Tibial artery (tissue), 4 donors: ENCODE data around the gene UNCX.

Experiments
- DNase-seq, 2 donors: peaks; one replicate each; pipeline ENCODE4 v3.0.0-alpha.2; 2019
- H3K27ac ChIP-seq, 2 donors: fragments of 200-600 bp; sonication (generic) in 1 of 2; 1 replicate in 1 of 2; 2 replicates in 1 of 2; pipeline ENCODE4 v1.5.1; 2018 to 2019; ENCODE audit warnings: mild to moderate bottlenecking in 1 of 2
- H3K27me3 ChIP-seq, 2 donors: fragments of 200-600 bp; sonication (generic) in 1 of 2; one replicate each; pipeline versions ENCODE4 v1.5.1 to v1.6.0; 2016 to 2019
- H3K36me3 ChIP-seq, 3 donors: fragments of 200-600 bp; sonication (generic) in 2 of 3; one replicate each; pipeline ENCODE4 v1.5.1; 2016 to 2019; ENCODE audit warnings: mild to moderate bottlenecking in 2 of 3
- H3K4me1 ChIP-seq, 4 donors: fragments of 200-600 bp; sonication (generic) in 2 of 4; 1 replicate in 3 of 4; 2 replicates in 1 of 4; pipeline ENCODE4 v1.5.1; 2016 to 2019
- H3K4me3 ChIP-seq, 2 donors: fragments of 200-600 bp; sonication (generic) in 1 of 2; 1 replicate in 1 of 2; 2 replicates in 1 of 2; pipeline ENCODE4 v1.5.1; 2018 to 2019; ENCODE audit warnings: mild to moderate bottlenecking in 2 of 2
- H3K9me3 ChIP-seq, 3 donors: fragments of 200-600 bp; sonication (generic) in 1 of 3; one replicate each; pipeline ENCODE4 v1.5.1; 2016 to 2019
- CTCF ChIP-seq, 2 experiments: fragments of 200-600 bp in 1 of 2; fragments of 450-650 bp in 1 of 2; IDR thresholded peaks; one replicate each; pipeline ENCODE4 v1.5.1; 2017 to 2019; ENCODE audit warnings: antibody characterized with exemption in 2 of 2, mild to moderate bottlenecking in 1 of 2, moderate library complexity in 1 of 2
- intact Hi-C: fragments of 100-400 bp; cut with DNase I; formaldehyde crosslinking; loops from one replicate; pipeline ENCODE4 v1.15.0; 2023; ENCODE audit warnings: low total_unique reads

UNCX gene

DNA sequence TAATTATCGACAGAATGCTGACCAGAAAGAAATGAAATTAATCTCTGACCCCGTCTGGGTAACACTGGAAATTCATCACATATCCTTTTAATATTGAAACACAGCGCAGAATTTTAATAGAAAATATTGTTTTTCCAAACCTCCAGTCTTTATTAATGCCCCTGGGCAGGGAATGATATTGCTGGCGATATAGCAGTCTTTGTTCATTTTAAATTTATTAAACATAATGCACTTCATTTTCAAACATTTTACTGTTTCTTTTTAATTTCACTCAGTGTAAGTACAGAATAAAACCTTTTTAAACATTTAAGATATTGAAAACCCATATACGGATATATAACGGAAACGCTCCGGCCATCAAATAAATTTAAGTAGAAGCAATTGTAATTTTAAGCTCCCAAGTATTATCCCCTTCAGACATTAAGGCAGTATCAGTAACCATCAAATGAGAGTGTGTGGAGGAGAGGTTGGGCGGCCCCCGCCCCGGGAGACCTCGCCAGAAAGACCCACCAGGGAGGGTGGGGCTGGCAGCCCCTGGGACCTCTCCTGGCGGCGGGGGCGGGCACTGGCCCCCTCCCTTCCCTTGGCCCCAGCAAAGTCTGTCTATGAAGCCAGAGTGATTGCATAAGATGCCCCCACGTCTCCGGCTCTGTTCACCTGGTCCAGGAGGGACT, 10.8 kb downstream of the UNCX start:
- no peak for TF ChIP-seq CTCF (IDR thresholded peaks at IDR 0.05)

GRCh38 chr7:1243964-1244416, 11.3 kb downstream of the UNCX start:
- Histone ChIP-seq H3K4me3 (no peak overlapping the region), H3K9me3 (no peaks in the 10 kb centered on the region), H3K4me1 (peaks cover 0 to 45% (median 27%) of the 10 kb centered on the region in 4 donors), H3K27ac (no peak overlapping the region), H3K36me3 (no peaks in the 10 kb centered on the region), H3K27me3 (peaks cover 18 to 100% of the 10 kb centered on the region in 2 donors)
- intact Hi-C loops, result no loop called here
- TF ChIP-seq CTCF (IDR thresholded peaks at IDR 0.05), result no peak
- DNase-seq, result no peak

More for the DNA sequence above, 10.8 kb downstream of the UNCX start:
- H3K36me3 ChIP-seq, result no peaks in the 10 kb centered on the region
- H3K4me1 ChIP-seq, result peaks cover 0 to 39% (median 22%) of the 10 kb centered on the region in 4 donors
- intact Hi-C loops, result no loop called here
- H3K9me3 ChIP-seq, result no peaks in the 10 kb centered on the region
- no peak overlapping the region for H3K27ac ChIP-seq
- no peak overlapping the region for H3K4me3 ChIP-seq
- peaks cover 14 to 100% of the 10 kb centered on the region in 2 donors for H3K27me3 ChIP-seq
- no peak for DNase-seq

- DNase-seq, result no peak
- Histone ChIP-seq H3K4me1 (peaks cover 0 to 50% (median 27%) of the 10 kb centered on the region in 4 donors), H3K9me3 (no peaks in the 10 kb centered on the region), H3K27ac (no peak overlapping the region), H3K4me3 (no peak overlapping the region), H3K36me3 (no peaks in the 10 kb centered on the region), H3K27me3 (peaks cover 18 to 100% of the 10 kb centered on the region in 2 donors)
- intact Hi-C loops, result no loop called here
- TF ChIP-seq CTCF (IDR thresholded peaks at IDR 0.05), result no peak
Measured at GRCh38 chr7:1244700-1245523, 12.2 kb downstream of the UNCX start.

DNA sequence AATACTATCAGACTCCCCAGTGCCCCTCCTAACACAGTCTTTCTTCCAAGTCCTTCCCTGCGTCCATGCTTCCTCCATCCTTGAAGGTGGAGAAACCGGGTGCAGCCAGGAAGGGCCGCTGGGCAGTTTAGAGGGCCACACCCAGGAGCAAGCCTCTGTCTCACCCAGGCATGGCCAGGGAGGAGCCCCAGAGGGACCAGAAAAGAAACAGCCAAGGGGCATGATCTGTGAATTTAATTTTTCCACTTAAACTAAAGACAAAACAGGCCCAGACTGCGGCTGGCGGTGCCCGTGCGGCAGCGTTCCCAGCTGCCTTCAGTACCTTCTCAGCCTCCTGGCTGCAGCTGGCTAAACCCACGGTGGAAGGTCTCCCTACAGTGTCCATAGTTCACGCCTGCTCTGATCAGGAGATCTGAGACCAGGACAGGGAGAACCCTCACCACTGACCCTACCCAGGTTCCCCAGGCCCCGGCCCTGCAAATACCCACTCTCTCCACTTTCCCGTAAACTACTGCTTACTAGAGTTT, 12.9 kb downstream of the UNCX start:
- DNase-seq, result no peak
- Histone ChIP-seq H3K9me3 (no peaks in the 10 kb centered on the region), H3K4me3 (no peak overlapping the region), H3K27ac (no peak overlapping the region), H3K36me3 (no peaks in the 10 kb centered on the region), H3K4me1 (peaks cover 0 to 50% (median 27%) of the 10 kb centered on the region in 4 donors), H3K27me3 (peaks cover 18 to 100% of the 10 kb centered on the region in 2 donors)
- intact Hi-C loops, result no loop called here
- TF ChIP-seq CTCF (IDR thresholded peaks at IDR 0.05), result no peak

GRCh38 chr7:1246160-1246870, 13.6 kb downstream of the UNCX start:
- no peak for TF ChIP-seq CTCF (IDR thresholded peaks at IDR 0.05)
- Histone ChIP-seq H3K4me3 (no peak overlapping the region), H3K27me3 (peaks cover 14 to 100% of the 10 kb centered on the region in 2 donors), H3K4me1 (peaks cover 0 to 45% (median 24%) of the 10 kb centered on the region in 4 donors), H3K36me3 (no peaks in the 10 kb centered on the region), H3K27ac (no peak overlapping the region), H3K9me3 (no peaks in the 10 kb centered on the region)
- no peak for DNase-seq
- intact Hi-C loops, result no loop called here
